ENCODE measurements around the gene DBP.

Gene DBP

GRCh38 chr19:48608798-48609263 lies 28.3 kb downstream of the DBP start:
- TF ChIP-seq TAF1 (IDR thresholded peaks at IDR 0.05; ENCODE audit: borderline replicate concordance, insufficient read depth, low read length): no peak
- TF ChIP-seq REST (IDR thresholded peaks at IDR 0.05; ENCODE audit: insufficient read depth in 1 of 2, low read depth in 2 of 2, low read length in 2 of 2): no peak
- TF ChIP-seq POLR2AphosphoS5 (IDR thresholded peaks at IDR 0.05; ENCODE audit: low read depth, low read length): no peak

- TF ChIP-seq POLR2AphosphoS5 (IDR thresholded peaks at IDR 0.05; ENCODE audit: low read depth, low read length): no peak
- TF ChIP-seq FOXP2 (optimal IDR thresholded peaks at IDR 0.05; ENCODE audit: borderline replicate concordance, extremely low read depth, extremely low read length, insufficient read depth): no peak
- no peak for TF ChIP-seq TAF1 (IDR thresholded peaks at IDR 0.05; ENCODE audit: borderline replicate concordance, insufficient read depth, low read length)
- TF ChIP-seq SIN3A (IDR thresholded peaks at IDR 0.05; ENCODE audit: borderline replicate concordance, insufficient read depth, low read length): no peak
- no peak for TF ChIP-seq REST (IDR thresholded peaks at IDR 0.05; ENCODE audit: insufficient read depth in 1 of 2, low read depth in 2 of 2, low read length in 2 of 2)
Measured at GRCh38 chr19:48607359-48607755, 29.8 kb downstream of the DBP start.

GRCh38 chr19:48606463-48607358 lies 30.5 kb downstream of the DBP start, which contains the start of gene SPACA4:
Gene SPACA4, plus strand, starts transcription at chr19:48606742. Its CDS starts 237 bp downstream, at chr19:48606979.
- TF ChIP-seq TAF1 (IDR thresholded peaks at IDR 0.05; ENCODE audit: borderline replicate concordance, insufficient read depth, low read length): no peak
- no peak for TF ChIP-seq FOXP2 (optimal IDR thresholded peaks at IDR 0.05; ENCODE audit: borderline replicate concordance, extremely low read depth, extremely low read length, insufficient read depth)
- no peak for TF ChIP-seq REST (IDR thresholded peaks at IDR 0.05; ENCODE audit: insufficient read depth in 1 of 2, low read depth in 2 of 2, low read length in 2 of 2)
- TF ChIP-seq POLR2AphosphoS5 (IDR thresholded peaks at IDR 0.05; ENCODE audit: low read depth, low read length): no peak
- no peak for TF ChIP-seq SIN3A (IDR thresholded peaks at IDR 0.05; ENCODE audit: borderline replicate concordance, insufficient read depth, low read length)

GRCh38 chr19:48603850-48604249 lies 33.3 kb downstream of the DBP start:
- TF ChIP-seq FOXP2 (optimal IDR thresholded peaks at IDR 0.05; ENCODE audit: borderline replicate concordance, extremely low read depth, extremely low read length, insufficient read depth) (no peak), SIN3A (IDR thresholded peaks at IDR 0.05; ENCODE audit: borderline replicate concordance, insufficient read depth, low read length) (no peak), POLR2AphosphoS5 (IDR thresholded peaks at IDR 0.05; ENCODE audit: low read depth, low read length) (no peak), TAF1 (IDR thresholded peaks at IDR 0.05; ENCODE audit: borderline replicate concordance, insufficient read depth, low read length) (no peak), REST (IDR thresholded peaks at IDR 0.05; ENCODE audit: insufficient read depth in 1 of 2, low read depth in 2 of 2, low read length in 2 of 2) (no peak)
